GM18519 (cell line): ENCODE data around the gene SUSD3.

Source experiments
- ATAC-seq: cut with Tn5 transposase; IDR thresholded peaks from one replicate; pipeline ENCODE4 v1.9.1; 2021; ENCODE audit warnings: mild to moderate bottlenecking, moderate library complexity; ENCODE audit not compliant: unreplicated experiment, low FRiP score

The SUSD3 gene

GRCh38 chr9:93028448-93029006 lies 30.0 kb upstream of the SUSD3 start:
- no peak for ATAC-seq

GRCh38 chr9:93030642-93031628 lies 27.6 kb upstream of the SUSD3 start:
- no peak for ATAC-seq

GRCh38 chr9:93031629-93032430 lies 26.7 kb upstream of the SUSD3 start:
- no peak for ATAC-seq

GRCh38 chr9:93032545-93032944 lies 26.0 kb upstream of the SUSD3 start:
- ATAC-seq, result no peak

- no peak for ATAC-seq
Measured at GRCh38 chr9:93033531-93033930, 25.0 kb upstream of the SUSD3 start.

GRCh38 chr9:93035106-93035660 lies 23.3 kb upstream of the SUSD3 start:
- ATAC-seq, result no peak

GRCh38 chr9:93035821-93036351 lies 22.6 kb upstream of the SUSD3 start:
- no peak for ATAC-seq

- ATAC-seq, result no peak
Measured at GRCh38 chr9:93036887-93037475, 21.5 kb upstream of the SUSD3 start.

GRCh38 chr9:93037476-93037971 lies 21.0 kb upstream of the SUSD3 start:
- no peak for ATAC-seq

- no peak for ATAC-seq
Measured at GRCh38 chr9:93038918-93039317, 19.6 kb upstream of the SUSD3 start.

- ATAC-seq, result no peak
Measured at GRCh38 chr9:93039456-93039855, 19.0 kb upstream of the SUSD3 start.

GRCh38 chr9:93039976-93040375 lies 18.5 kb upstream of the SUSD3 start:
- ATAC-seq, result no peak

- no peak for ATAC-seq
Measured at GRCh38 chr9:93040409-93040808, 18.1 kb upstream of the SUSD3 start.

GRCh38 chr9:93041108-93041802 lies 17.2 kb upstream of the SUSD3 start:
- no peak for ATAC-seq

- no peak for ATAC-seq
Measured at GRCh38 chr9:93043122-93043521, 15.4 kb upstream of the SUSD3 start.

- ATAC-seq, result no peak
Measured at GRCh38 chr9:93045521-93045920, 13.0 kb upstream of the SUSD3 start.

- ATAC-seq, result no peak
Measured at GRCh38 chr9:93048566-93049448, 9.7 kb upstream of the SUSD3 start.

- no peak for ATAC-seq
Measured at GRCh38 chr9:93049491-93049890, 9.0 kb upstream of the SUSD3 start.
